Activated CD8-positive, alpha-beta T cell treated with anti-CD3 and anti-CD28 coated beads for 36 hours (primary cell): ENCODE results near the gene CNIH3. TPM values are rescaled to one million over a fixed set of nuclear protein-coding genes. Genes with fewer than 3 reads are reported as not detected.

Experiments
- ATAC-seq: fragments of 200-7000 bp; cut with Tn5 transposase; one replicate; pipeline ENCODE4 v1.10.0; 2021; ENCODE audit warnings: mild to moderate bottlenecking, moderate library complexity
- CTCF ChIA-PET: fragments of 350-600 bp; sonication (Branson Sonifier 250); formaldehyde crosslinking; loops from one replicate; lab custom pipeline; 2021; ENCODE audit warnings: antibody characterized with exemption; lab: Charles Lee
- POLR2A ChIA-PET: fragments of 350-600 bp; sonication (Branson Sonifier 250); formaldehyde crosslinking; loops from one replicate; lab custom pipeline; 2021; ENCODE audit warnings: antibody characterized with exemption; lab: Charles Lee
- DNase-seq: peaks from one replicate; pipeline ENCODE4 v3.0.0-alpha.2; 2020
- H3K27ac Mint-ChIP-seq: one replicate; pipeline ENCODE4 v1.8.0; 2021; ENCODE audit warnings: mild to moderate bottlenecking, mixed read lengths
- H3K27me3 Mint-ChIP-seq: one replicate; pipeline ENCODE4 v1.8.0; 2021; ENCODE audit warnings: mixed read lengths
- H3K36me3 Mint-ChIP-seq: one replicate; pipeline ENCODE4 v1.8.0; 2021; ENCODE audit warnings: low read depth, mixed read lengths
- H3K4me1 Mint-ChIP-seq: one replicate; pipeline ENCODE4 v1.8.0; 2021; ENCODE audit warnings: low read depth, mixed read lengths
- H3K4me3 Mint-ChIP-seq: one replicate; pipeline ENCODE4 v1.8.0; 2021; ENCODE audit warnings: mild to moderate bottlenecking, moderate library complexity, mixed read lengths
- H3K9me3 Mint-ChIP-seq: one replicate; pipeline ENCODE4 v1.8.0; 2021; ENCODE audit warnings: mixed read lengths
- CTCF ChIP-seq: fragments of 200-600 bp; IDR thresholded peaks from one replicate; pipeline ENCODE4 v1.8.0; 2022; ENCODE audit warnings: antibody characterized with exemption, mild to moderate bottlenecking
- intact Hi-C: fragments of 100-400 bp; cut with micrococcal nuclease; formaldehyde crosslinking; loops from one replicate; pipeline ENCODE4 v1.10.0; 2022
- total RNA-seq, 2 experiments: library from RNA; stranded (reverse); gene quantifications; one replicate each; pipeline ENCODE4 v1.2.3, GENCODE V29; 2021

CNIH3 gene
- total RNA-seq, 2 experiments from 2014 or later: 1.6 to 2.1 TPM

- Mint-ChIP-seq H3K9me3 (no peaks in the 10 kb centered on the region), H3K27me3 (no peaks in the 10 kb centered on the region), H3K4me1 (peaks cover 14% of the 10 kb centered on the region), H3K4me3 (no peak overlapping the region), H3K36me3 (no peaks in the 10 kb centered on the region), H3K27ac (no peak overlapping the region)
- ATAC-seq (no peak), DNase-seq (no peak)
- intact Hi-C loops: no loop called here
- POLR2A ChIA-PET: no interaction called here
- CTCF ChIA-PET: no interaction called here
- no peak for TF ChIP-seq CTCF
These were observed 114.8 kb downstream of the CNIH3 start for GRCh38 chr1:224730965-224731364.

DNA sequence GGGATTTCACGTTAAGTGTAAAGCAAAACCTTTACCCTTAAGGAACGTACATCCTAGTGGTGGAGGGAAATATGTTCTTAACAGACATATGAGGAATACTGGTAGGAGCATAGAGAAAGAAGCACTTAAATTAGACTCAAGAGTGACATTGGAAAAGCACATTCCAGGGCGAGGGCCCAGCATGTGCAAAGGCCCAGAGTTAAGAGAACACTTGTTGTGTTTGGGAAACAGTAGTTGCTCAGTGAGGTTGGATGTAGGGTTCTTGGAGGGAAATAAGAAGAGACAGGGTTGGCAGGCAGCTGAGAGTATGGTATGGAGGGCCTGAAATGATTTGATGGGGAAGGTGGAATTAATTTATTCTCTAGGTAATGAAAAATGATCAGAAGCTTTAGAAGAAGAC is 115.5 kb downstream of the CNIH3 start:
- TF ChIP-seq CTCF: no peak
- CTCF ChIA-PET: no interaction called here
- Mint-ChIP-seq H3K27ac (no peak overlapping the region), H3K9me3 (no peaks in the 10 kb centered on the region), H3K4me3 (no peak overlapping the region), H3K4me1 (peaks cover 18% of the 10 kb centered on the region), H3K36me3 (no peaks in the 10 kb centered on the region), H3K27me3 (no peaks in the 10 kb centered on the region)
- POLR2A ChIA-PET: no interaction called here
- DNase-seq (no peak), ATAC-seq (no peak)
- intact Hi-C loops: no loop called here

- Mint-ChIP-seq H3K27ac (no peak overlapping the region), H3K36me3 (no peaks in the 10 kb centered on the region), H3K27me3 (no peaks in the 10 kb centered on the region), H3K4me3 (no peak overlapping the region), H3K4me1 (peaks cover 22% of the 10 kb centered on the region), H3K9me3 (no peaks in the 10 kb centered on the region)
- DNase-seq: no peak
- no peak for TF ChIP-seq CTCF
- POLR2A ChIA-PET: no interaction called here
- no peak for ATAC-seq
- CTCF ChIA-PET: no interaction called here
- intact Hi-C loops: no loop called here
These were observed 116.4 kb downstream of the CNIH3 start for GRCh38 chr1:224732377-224733026.

DNA sequence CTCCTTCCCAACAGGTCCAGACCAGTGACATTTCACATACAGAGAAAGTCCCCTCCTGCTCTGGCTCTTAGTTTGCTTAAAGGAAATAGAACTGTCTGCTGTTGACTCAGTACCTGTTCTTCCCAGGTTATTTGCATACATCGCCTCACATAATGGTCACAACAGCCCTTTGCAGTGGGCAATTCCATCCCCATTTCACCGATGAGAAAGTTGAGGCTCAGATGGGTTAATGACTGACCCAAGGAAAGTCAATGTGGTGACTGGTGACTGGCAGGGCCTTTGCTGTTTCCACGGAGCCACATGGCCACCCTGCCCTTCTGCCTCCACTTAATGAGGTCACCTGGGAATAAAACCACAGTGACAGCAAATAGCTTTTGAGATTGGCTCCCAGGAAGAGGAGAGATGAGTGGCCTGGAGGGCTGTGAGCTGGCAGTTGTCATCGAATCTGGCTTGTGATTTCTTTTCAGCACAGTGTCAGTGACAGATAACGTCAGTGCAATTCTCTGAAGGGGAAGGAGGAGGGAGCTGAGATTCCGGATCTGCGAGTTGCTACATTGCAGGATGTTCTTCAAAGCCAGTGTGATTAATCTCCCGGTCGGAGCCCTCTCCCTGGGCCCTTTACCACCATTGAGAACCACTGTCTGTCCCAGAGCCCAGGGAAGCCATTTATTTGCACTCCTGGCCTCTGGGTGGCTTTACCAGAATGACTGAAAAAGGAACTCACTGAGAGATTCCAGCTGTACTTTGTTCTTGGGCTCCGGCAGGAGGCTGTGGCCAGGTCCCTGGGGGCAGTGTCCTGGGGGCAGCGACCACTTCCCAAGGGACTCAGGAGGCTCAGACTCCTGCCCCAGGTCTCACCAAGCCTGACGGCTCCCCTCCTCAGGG is 117.2 kb downstream of the CNIH3 start:
- H3K9me3 Mint-ChIP-seq: no peaks in the 10 kb centered on the region
- DNase-seq (no peak), ATAC-seq (no peak)
- TF ChIP-seq CTCF: no peak
- intact Hi-C loops: no loop called here
- peaks cover 22% of the 10 kb centered on the region for H3K4me1 Mint-ChIP-seq
- ChIA-PET CTCF (interaction anchor here (1.1 to 1.6 kb wide), 2 partner anchors 13 to 89 kb away, joined by 3 to 4 read pairs; no protein-coding TSS in a partner anchor), POLR2A (no interaction called here)
- H3K36me3 Mint-ChIP-seq: no peaks in the 10 kb centered on the region
- H3K27ac Mint-ChIP-seq: no peak overlapping the region
- H3K27me3 Mint-ChIP-seq: no peaks in the 10 kb centered on the region
- no peak overlapping the region for H3K4me3 Mint-ChIP-seq
